ENCODE measurements around the gene MACROD2. TPM values are rescaled to one million over a fixed set of nuclear protein-coding genes. Genes with fewer than 3 reads are reported as not detected.

Gene MACROD2
- polyA plus RNA-seq, 1 donor from 2014 or later, result 23.2 TPM

GRCh38 chr20:14816471-14816870 lies 821.2 kb downstream of the MACROD2 start:
- H2AFZ ChIP-seq (ENCODE audit: low read depth, low read length), result no peak overlapping the region
- H3K9ac ChIP-seq (ENCODE audit: low read length), result no peak overlapping the region
- H3K27ac ChIP-seq (ENCODE audit: low read length), result no peak overlapping the region
- H3K36me3 ChIP-seq (ENCODE audit: insufficient read depth, low read length), result no peaks in the 10 kb centered on the region
- no peaks in the 10 kb centered on the region for H3K9me3 ChIP-seq (ENCODE audit: low read length)
- H3F3A ChIP-seq (ENCODE audit: insufficient read depth, low read length, poor library complexity, severe bottlenecking), result no peaks in the 10 kb centered on the region
- no peak overlapping the region for H3K4me2 ChIP-seq (ENCODE audit: low read length)
- H4K20me1 ChIP-seq (ENCODE audit: insufficient read depth), result no peaks in the 10 kb centered on the region
- TF ChIP-seq EP300 (conservative IDR thresholded peaks at IDR 0.05; ENCODE audit: poor library complexity, severe bottlenecking) (no peak), TAF1 (IDR thresholded peaks at IDR 0.05; ENCODE audit: low read depth) (no peak), CTCF (IDR thresholded peaks at IDR 0.05; ENCODE audit: poor library complexity, severe bottlenecking) (no peak), MXI1 (conservative IDR thresholded peaks at IDR 0.05; ENCODE audit: poor library complexity, severe bottlenecking) (no peak), SMC3 (conservative IDR thresholded peaks at IDR 0.05; ENCODE audit: poor library complexity) (no peak), RAD21 (conservative IDR thresholded peaks at IDR 0.05) (no peak), POLR2AphosphoS5 (IDR thresholded peaks at IDR 0.05) (no peak), EZH2 (IDR thresholded peaks at IDR 0.05; ENCODE audit: borderline replicate concordance, insufficient read depth, low read length, poor library complexity, severe bottlenecking) (no peak), REST (IDR thresholded peaks at IDR 0.05; ENCODE audit: borderline replicate concordance) (no peak)
- H3K79me2 ChIP-seq (replicated peaks; ENCODE audit: insufficient read depth, low read length), result no peaks in the 10 kb centered on the region
- H3K27me3 ChIP-seq (ENCODE audit: insufficient read depth, low read depth, low read length), result no peaks in the 10 kb centered on the region
- no peaks in the 10 kb centered on the region for H3K9me2 ChIP-seq (ENCODE audit: insufficient read depth, low read length)
- H3K4me3 ChIP-seq (ENCODE audit: low read length), result no peak overlapping the region

GRCh38 chr20:14817101-14817500 lies 821.8 kb downstream of the MACROD2 start:
- Histone ChIP-seq H2AFZ (ENCODE audit: low read depth, low read length) (no peak overlapping the region), H3K79me2 (replicated peaks; ENCODE audit: insufficient read depth, low read length) (no peaks in the 10 kb centered on the region), H3K27me3 (ENCODE audit: insufficient read depth, low read depth, low read length) (no peaks in the 10 kb centered on the region), H4K20me1 (ENCODE audit: insufficient read depth) (no peaks in the 10 kb centered on the region), H3K9me2 (ENCODE audit: insufficient read depth, low read length) (no peaks in the 10 kb centered on the region), H3K4me3 (ENCODE audit: low read length) (no peak overlapping the region), H3K36me3 (ENCODE audit: insufficient read depth, low read length) (no peaks in the 10 kb centered on the region), H3K9me3 (ENCODE audit: low read length) (no peaks in the 10 kb centered on the region), H3K27ac (ENCODE audit: low read length) (no peak overlapping the region), H3K4me2 (ENCODE audit: low read length) (no peak overlapping the region), H3K9ac (ENCODE audit: low read length) (no peak overlapping the region), H3F3A (ENCODE audit: insufficient read depth, low read length, poor library complexity, severe bottlenecking) (no peaks in the 10 kb centered on the region)
- no peak for TF ChIP-seq RAD21 (conservative IDR thresholded peaks at IDR 0.05)
- no peak for TF ChIP-seq POLR2AphosphoS5 (IDR thresholded peaks at IDR 0.05)
- no peak for TF ChIP-seq EZH2 (IDR thresholded peaks at IDR 0.05; ENCODE audit: borderline replicate concordance, insufficient read depth, low read length, poor library complexity, severe bottlenecking)
- TF ChIP-seq EP300 (conservative IDR thresholded peaks at IDR 0.05; ENCODE audit: poor library complexity, severe bottlenecking), result no peak
- TF ChIP-seq SMC3 (conservative IDR thresholded peaks at IDR 0.05; ENCODE audit: poor library complexity), result no peak
- TF ChIP-seq MXI1 (conservative IDR thresholded peaks at IDR 0.05; ENCODE audit: poor library complexity, severe bottlenecking), result no peak
- no peak for TF ChIP-seq CTCF (IDR thresholded peaks at IDR 0.05; ENCODE audit: poor library complexity, severe bottlenecking)
- no peak for TF ChIP-seq TAF1 (IDR thresholded peaks at IDR 0.05; ENCODE audit: low read depth)
- no peak for TF ChIP-seq REST (IDR thresholded peaks at IDR 0.05; ENCODE audit: borderline replicate concordance)
